Measurements from ENCODE around the gene CCDC141.
"Not testable (repeated sequence)": the region's sequence is repeated elsewhere in the genome, so short reads cannot be mapped to it uniquely, and the experiment has no call there.

Gene CCDC141

GRCh38 chr2:179037807-179038206 is 12.1 kb downstream of the CCDC141 start:
- no peak for DNase-seq

- DNase-seq, result no peak
Measured at GRCh38 chr2:179036353-179036905, 13.5 kb downstream of the CCDC141 start.

- DNase-seq, result peak; percentile 23
Measured at GRCh38 chr2:179031731-179032408, 18.1 kb downstream of the CCDC141 start.

GRCh38 chr2:179024445-179024844 is 25.5 kb downstream of the CCDC141 start:
- DNase-seq, result no peak

- no peak for DNase-seq
Measured at GRCh38 chr2:179022685-179023084, 27.3 kb downstream of the CCDC141 start.

- DNase-seq, result no peak
Measured at GRCh38 chr2:179021258-179021657, 28.7 kb downstream of the CCDC141 start.

GRCh38 chr2:179020156-179020750 is 29.7 kb downstream of the CCDC141 start:
- DNase-seq, result peak; percentile 31

GRCh38 chr2:179019260-179019659 is 30.7 kb downstream of the CCDC141 start:
- no peak for DNase-seq

GRCh38 chr2:179017773-179018357 is 32.1 kb downstream of the CCDC141 start:
- DNase-seq, result no peak

GRCh38 chr2:179014189-179014588 is 35.7 kb downstream of the CCDC141 start:
- not testable (repeated sequence) for DNase-seq

- no peak for DNase-seq
Measured at GRCh38 chr2:179005976-179006375, 44.0 kb downstream of the CCDC141 start.

GRCh38 chr2:178999476-178999875 is 50.5 kb downstream of the CCDC141 start:
- no peak for DNase-seq

GRCh38 chr2:178998539-178998938 is 51.4 kb downstream of the CCDC141 start:
- no peak for DNase-seq

- no peak for DNase-seq
Measured at GRCh38 chr2:178997477-178997876, 52.5 kb downstream of the CCDC141 start.

GRCh38 chr2:178997067-178997466 is 52.9 kb downstream of the CCDC141 start:
- no peak for DNase-seq

GRCh38 chr2:178994264-178994663 is 55.7 kb downstream of the CCDC141 start:
- DNase-seq, result no peak

GRCh38 chr2:178993788-178994187 is 56.1 kb downstream of the CCDC141 start:
- DNase-seq, result no peak

GRCh38 chr2:178992719-178993118 is 57.2 kb downstream of the CCDC141 start:
- not testable (repeated sequence) for DNase-seq

- DNase-seq, result no peak
Measured at GRCh38 chr2:178990533-178991241, 59.2 kb downstream of the CCDC141 start.

GRCh38 chr2:178989424-178989823 is 60.5 kb downstream of the CCDC141 start:
- DNase-seq, result not testable (repeated sequence)

- not testable (repeated sequence) for DNase-seq
Measured at GRCh38 chr2:178982652-178983051, 67.3 kb downstream of the CCDC141 start.

- DNase-seq, result no peak
Measured at GRCh38 chr2:178980815-178981214, 69.1 kb downstream of the CCDC141 start.

- no peak for DNase-seq
Measured at GRCh38 chr2:178978667-178979066, 71.3 kb downstream of the CCDC141 start.
